ENCODE data around the gene CDH5. TPM values are rescaled to one million over a fixed set of nuclear protein-coding genes. Genes with fewer than 3 reads are reported as not detected.

The CDH5 gene
- total RNA-seq, 4 donors from 2014 or later: 31.8 to 237 (median 95.8) TPM

DNA sequence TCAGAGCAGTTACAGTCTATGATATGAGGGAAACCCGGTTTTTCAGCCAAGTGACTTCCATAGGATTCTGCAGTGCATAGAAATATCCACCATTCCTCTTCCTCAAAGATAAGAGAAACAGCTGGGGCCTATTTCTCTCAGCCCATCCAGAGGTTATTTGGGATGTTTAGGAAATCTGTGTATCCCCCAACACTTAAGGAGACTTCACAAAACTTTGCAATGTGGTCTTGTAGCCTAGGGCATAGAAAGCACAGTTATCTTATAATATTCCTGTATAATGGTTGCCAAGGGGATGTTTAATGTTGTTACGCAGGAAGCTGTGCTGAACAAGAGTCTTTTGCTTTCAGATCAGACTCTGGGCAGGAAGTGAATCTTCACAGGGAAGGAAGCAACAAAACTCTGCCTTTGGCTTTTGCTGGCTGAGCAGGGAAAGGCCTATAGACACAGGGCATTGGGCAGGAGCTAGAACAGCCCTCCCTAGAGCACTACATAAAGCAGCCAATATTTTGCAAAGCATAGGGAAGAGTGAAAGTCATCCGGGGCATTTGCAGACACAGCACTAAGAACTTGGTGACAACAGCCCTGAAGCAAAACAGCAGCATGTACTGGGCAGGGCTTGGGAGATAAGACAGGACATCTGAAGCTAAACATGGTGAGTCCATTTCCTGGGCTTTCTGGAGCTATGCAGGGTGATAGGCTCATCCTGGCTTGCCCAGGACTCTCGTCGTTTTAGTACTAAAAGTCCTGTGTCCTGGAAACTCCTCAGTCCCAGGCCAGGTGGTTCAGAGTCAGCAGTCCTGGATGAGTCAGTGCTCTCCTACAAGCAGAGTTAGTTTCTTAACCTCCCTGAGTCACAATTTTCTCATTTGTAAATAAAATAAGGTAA is 41.9 kb downstream of the CDH5 start:
- no peak for DNase-seq (ENCODE audit: low spot score)
- TF ChIP-seq CTCF (IDR thresholded peaks at IDR 0.05): no peak
- peak; percentile 88 for ATAC-seq (ENCODE audit: low FRiP score)

- TF ChIP-seq CTCF (IDR thresholded peaks at IDR 0.05): no peak
- ATAC-seq (ENCODE audit: low FRiP score) (no peak), DNase-seq (ENCODE audit: low spot score) (no peak)
Observed at GRCh38 chr16:66409156-66409555, 42.7 kb downstream of the CDH5 start.

- ATAC-seq (ENCODE audit: low FRiP score) (no peak), DNase-seq (ENCODE audit: low spot score) (no peak)
- TF ChIP-seq CTCF (IDR thresholded peaks at IDR 0.05): no peak
Observed at GRCh38 chr16:66412182-66412581, 45.7 kb downstream of the CDH5 start.

DNA sequence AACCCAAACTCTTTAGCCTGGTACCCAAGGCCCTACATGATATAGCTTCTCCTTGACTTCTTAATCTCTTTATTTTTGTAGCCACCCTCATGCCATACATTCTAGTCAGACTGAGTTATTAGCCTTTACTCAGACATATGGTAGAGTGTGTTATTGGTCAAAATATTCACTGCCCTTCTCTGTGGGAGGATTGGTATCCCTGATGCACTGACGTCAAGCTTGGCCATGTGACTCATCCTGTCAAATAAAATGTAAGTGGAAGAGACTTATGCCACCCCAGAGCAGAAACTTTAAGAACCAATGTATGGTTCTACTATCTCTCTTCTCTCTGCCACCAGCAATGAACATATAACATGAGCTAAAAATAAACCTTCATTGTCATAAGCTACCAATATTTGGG is 48.4 kb downstream of the CDH5 start:
- no peak for DNase-seq (ENCODE audit: low spot score)
- TF ChIP-seq CTCF (IDR thresholded peaks at IDR 0.05): no peak
- ATAC-seq (ENCODE audit: low FRiP score): no peak

- TF ChIP-seq CTCF (IDR thresholded peaks at IDR 0.05): no peak
- no peak for ATAC-seq (ENCODE audit: low FRiP score)
- no peak for DNase-seq (ENCODE audit: low spot score)
Observed at GRCh38 chr16:66416136-66416535, 49.6 kb downstream of the CDH5 start.

DNA sequence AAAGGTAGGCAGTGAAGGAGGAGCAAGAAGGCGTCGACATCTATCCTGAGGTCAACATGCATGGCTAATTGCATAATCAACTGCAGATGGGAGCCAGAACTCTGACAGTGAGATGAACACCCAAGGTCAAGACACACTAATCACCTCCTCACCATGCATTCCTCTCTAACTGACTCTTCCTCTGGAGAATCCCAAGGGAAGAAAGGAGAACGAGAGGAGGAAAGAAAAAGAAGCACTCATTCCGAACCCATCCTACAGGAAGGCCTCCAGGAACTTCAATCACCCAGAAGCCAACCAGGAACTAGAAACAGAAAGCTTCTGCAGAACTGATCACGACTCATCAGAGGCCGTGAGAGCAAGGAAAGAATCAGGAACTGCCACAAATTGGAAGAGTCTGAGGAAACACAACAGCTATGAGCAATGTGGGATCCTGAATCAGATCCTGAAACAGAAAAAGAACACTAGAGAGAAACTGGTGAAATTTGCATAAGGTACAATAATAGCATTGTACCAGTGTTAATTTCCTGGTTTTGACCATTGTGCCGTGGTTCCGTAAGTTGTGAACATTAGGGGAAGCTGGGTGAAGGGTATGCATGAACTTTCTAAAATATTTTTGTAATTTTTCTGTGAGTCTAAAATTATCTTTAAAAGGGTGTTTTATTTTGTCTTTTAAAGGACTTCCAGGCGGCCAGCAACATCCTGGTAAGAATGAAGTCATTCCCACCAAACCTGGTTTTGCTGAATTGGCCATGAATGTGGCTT is 50.6 kb downstream of the CDH5 start:
- TF ChIP-seq CTCF (IDR thresholded peaks at IDR 0.05): no peak
- no peak for DNase-seq (ENCODE audit: low spot score)
- no peak for ATAC-seq (ENCODE audit: low FRiP score)

Data from omental fat pad (tissue), 4 donors.